Measurements from ENCODE around the gene CARD14.

The CARD14 gene

DNA sequence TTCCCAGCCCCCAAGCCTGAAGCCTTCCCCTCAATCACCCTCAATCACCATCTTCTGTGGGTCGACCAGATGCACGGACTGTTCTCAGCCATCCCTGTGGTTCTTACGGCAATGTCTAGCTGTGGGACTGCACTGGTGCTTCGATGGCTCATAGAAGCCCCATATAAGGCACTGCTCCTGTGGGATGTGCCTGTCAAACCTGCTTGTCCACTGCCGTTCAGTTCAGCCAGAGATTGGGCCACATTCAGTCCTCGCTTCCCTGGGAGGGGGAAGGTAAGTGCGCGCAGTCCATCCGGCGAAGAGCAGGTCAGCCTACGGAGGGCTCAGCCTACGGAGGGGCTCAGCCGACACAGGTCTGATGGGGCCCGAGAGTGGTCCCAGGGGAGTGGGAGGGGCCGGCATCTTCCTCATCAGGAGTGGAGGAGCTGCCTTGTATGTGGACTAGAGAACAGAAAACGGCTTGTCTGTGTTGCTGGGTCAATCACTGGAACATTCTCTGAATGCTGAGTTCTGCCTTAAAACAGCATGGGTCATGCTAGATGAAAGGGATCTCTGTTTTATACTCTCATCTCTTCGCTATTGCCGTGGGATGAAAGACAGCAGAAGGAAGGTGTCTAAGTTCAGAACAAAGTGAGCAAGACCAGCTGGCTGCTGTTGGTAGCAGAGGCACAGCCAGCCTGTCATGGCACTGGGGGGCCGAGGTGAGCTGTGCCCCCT is at the start of gene CARD14:
TSS of gene CARD14 (plus strand) at position 247 of the 717 bp plus-strand sequence. CDS start 11,409 bp downstream, outside the sequence.
- no peak for DNase-seq

DNA sequence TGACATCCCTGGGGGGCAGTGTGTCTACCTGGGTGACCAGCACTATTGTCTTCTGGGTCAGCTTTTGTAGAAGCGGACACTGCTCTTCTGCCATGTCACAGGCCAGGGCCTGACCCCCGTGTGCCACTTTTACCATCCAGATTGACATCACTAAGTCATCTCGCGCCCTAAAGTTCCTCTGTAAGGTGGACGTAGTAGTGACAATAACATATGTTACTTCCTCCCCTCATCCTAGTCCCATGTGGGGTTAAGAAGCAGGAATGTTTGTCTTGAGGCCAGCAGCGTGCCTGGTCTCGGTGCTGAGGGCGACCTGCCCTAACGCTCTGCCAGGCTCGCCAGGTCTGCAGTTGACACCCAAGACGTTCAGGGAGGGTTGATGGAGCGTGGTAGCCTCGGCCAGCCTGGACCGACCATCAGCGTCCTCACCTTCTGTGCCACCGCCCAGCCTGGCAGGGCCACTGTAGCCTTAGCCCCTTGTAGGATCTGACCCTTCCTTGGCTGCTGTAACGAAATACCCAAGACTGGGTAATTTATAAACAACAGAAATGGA is 47.7 kb upstream of the CARD14 start:
- no peak for DNase-seq

DNA sequence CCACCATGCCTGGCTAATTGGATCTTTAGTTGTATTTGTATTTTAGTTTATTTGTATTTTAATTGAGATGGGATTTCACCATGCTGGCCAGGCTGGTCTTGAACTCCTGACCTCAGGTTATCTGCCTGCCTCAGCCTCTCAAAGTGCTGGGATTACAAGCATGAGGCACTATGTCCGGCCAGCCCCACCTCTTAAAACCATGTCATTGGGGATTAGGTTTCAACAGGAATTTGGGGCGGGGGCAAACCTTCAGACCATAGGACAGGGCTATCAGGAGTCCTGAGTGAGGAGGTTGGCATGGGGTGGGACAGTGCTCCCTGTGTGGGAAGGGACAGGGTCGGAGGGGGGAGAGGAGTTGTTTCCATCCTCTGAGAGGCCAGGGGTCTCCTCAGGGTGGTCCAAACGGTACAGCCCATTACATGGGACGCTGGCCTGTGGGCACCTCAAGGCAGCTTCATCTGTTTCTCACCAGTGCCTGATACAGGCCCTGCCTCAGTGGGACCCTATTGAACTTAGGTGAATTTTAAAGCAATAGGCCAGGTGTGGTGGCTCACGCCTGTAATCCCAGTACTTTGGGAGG is 46.8 kb upstream of the CARD14 start:
- no peak for DNase-seq

- DNase-seq, result no peak
These were observed 46.0 kb upstream of the CARD14 start for GRCh38 chr17:80123791-80124190.

GRCh38 chr17:80124351-80124981 is 45.4 kb upstream of the CARD14 start:
- DNase-seq, result no peak

DNA sequence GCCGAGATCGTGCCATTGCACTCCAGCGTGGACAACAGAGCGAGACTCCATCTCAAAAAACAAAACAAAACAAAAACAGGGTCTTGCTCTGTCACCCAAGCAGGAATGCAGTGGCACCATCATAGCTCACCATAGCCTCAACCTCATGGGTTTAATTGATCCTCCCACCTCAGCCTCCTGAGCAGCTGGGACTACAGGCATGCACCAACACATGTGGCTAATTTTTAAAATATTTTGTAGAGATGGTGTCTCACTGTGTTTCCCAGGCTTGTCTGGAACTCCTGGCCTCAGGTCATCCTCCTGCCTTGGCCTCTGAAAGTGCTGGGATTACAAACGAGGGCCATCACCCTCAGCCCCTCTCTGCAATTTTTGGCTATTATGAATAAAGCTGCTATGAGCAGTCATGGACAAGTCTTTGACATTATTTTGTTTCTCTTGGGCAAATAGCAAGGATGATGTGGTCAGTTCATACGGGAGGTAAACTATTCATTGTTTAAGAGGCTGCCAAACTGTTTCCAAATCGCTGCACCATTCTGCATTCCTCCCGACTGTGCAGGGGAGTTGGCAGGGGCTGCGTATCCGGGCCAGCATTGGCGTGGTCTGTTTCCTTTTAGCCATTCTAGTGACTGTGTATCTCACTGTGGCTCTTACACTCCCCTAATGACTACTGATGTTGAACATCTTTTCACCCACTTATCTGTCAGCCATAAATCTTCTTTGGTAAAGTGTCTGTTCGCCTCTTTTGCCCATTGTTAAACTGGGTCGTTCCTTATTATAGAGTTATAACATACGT is 44.0 kb upstream of the CARD14 start:
- no peak for DNase-seq

GRCh38 chr17:80126449-80126715 is 43.4 kb upstream of the CARD14 start:
- no peak for DNase-seq

DNA sequence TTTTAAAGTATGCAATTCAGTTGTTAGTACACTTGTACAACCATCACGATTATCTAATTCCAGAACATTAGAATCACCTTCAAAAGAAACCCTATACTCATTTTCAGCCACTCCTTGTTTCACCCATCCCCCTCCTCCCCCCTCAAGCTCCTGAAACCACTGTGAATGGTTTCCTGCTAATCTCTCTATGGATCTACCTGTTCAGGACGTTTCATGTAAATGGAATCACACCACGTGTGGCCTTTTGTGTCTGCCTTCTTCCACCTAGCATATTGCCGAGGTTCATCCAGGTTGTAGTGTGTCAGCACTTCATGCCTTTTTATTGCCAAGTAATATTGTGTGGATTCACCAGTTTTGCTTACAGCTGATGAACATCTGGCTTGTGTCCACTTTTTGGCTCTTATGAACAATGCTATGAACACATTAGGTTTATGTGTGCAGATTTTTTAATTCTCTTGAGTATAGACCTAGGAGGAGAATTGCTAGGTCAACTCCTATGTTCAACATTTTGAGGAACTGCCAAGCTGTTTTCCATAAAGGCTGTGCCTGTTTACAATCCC is 40.7 kb upstream of the CARD14 start:
- DNase-seq, result no peak

DNA sequence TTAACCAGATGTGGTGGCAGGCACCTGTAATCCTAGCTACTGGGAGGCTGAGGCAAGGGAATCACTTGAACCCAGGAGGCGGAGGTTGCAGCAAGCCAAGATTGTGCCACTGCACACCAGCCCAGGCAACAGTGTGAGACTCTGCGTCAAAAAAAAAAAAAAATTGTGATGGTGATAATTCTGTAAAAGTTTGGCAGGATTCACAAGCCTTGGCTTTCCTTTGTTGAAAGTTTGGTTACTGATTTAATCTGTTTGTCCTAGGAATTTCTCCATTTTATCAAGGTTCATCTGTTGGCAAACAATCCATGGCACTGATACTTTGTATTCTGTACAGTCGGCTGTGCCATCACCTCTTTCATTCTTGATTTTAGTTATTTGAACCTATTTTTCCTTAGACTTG is 38.8 kb upstream of the CARD14 start:
- no peak for DNase-seq

DNA sequence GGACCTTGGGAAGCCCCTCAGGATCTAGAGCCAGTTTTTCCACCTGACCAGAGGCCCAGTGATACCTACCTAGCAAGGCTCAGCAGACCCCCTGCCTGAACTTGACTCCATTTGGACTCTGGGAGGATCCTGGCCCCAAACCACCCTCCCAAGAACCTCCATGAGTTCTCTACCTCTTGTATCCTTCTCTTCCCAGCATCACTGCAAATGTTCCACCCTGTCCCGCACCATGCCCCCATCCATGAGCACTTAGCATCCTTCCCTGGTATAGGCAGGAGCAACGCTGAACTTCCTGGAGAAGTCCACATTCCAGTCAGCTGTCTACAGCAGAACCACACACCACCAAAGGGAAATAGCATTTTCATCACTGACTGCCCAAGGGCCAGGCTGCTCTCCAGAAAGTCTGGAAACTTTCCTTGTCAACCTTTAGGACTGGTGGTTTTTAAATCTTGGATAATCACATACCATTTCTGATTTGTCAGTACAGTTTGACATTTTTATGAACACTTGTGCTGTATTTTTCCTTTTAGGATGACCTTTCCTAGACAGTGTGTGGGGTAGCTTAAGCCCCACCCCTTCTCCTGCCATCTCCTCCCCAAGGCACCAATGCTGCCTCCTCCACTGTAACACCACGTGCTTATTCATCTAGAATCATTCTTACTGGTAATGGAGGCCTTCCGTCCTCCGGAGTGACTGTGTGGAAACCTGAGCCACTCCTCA is 36.8 kb upstream of the CARD14 start:
- no peak for DNase-seq

DNA sequence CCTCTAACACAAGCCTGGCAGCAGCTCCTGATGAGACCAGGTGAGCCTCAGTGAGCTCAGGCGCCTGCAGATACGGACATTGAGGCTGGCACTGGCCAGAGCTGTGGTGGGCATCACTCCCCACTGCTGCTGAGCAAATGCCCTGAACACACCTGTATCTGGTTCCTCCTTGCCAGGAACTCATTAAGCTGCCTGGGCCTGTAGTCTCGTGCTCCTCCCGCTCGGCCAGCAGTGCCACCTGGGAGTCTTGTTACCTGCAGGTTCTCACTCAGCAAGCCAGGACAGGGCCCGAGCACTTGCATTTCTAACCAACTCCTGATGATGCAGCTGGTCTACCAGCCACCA is 36.2 kb upstream of the CARD14 start:
- no peak for DNase-seq

DNA sequence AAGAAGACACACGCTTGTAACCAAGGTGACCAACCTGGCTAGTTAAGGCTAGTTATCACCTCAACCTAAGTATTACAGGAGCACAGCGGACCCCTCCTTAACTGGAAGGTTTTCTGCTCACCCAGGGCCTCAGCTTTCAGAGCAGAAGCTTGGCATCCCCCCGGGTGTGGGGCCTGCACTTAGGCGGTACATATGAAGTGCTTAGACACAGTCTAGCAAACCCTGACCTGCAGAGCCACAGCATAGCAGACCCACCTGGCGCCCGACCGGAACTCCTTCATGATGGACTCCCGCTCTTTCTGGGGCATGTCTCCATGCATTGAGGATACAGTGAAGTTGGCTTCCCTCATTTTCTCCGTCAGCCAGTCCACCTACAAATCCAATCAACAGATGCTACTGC is 32.7 kb upstream of the CARD14 start:
- DNase-seq, result no peak

DNA sequence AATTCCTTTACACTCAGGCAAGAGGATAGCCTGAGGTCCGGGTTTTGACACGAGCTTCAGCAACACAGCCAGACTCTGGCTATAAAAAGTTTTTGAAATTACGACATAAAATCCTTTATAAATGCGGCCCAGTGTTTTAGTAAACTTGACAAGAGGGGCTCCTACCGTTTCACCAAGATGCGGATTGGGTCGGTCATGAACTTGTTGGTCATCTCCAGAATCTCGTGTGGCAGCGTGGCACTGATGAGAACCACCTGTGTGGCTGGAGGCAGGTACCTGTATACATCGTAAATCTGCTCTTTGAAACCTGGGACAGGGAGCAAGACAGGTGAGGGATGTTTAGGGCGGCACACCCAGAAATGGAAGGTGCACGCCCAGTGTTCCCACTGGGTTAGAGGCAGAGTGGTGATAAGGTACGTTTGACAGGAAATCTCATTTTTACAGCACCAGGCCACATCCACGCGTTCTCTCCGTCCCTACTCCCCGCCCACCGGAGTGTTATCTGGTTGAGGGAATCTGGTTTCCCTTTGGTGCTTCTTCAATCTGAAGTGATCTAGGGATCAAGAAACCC is 30.9 kb upstream of the CARD14 start:
- no peak for DNase-seq

GRCh38 chr17:80141463-80142165 is 28.2 kb upstream of the CARD14 start:
- DNase-seq, result no peak

GRCh38 chr17:80142929-80143328 is 26.9 kb upstream of the CARD14 start:
- DNase-seq, result no peak

- DNase-seq, result no peak
These were observed 24.5 kb upstream of the CARD14 start for GRCh38 chr17:80145076-80146075.

- no peak for DNase-seq
These were observed 23.5 kb upstream of the CARD14 start for GRCh38 chr17:80146121-80147034.

DNA sequence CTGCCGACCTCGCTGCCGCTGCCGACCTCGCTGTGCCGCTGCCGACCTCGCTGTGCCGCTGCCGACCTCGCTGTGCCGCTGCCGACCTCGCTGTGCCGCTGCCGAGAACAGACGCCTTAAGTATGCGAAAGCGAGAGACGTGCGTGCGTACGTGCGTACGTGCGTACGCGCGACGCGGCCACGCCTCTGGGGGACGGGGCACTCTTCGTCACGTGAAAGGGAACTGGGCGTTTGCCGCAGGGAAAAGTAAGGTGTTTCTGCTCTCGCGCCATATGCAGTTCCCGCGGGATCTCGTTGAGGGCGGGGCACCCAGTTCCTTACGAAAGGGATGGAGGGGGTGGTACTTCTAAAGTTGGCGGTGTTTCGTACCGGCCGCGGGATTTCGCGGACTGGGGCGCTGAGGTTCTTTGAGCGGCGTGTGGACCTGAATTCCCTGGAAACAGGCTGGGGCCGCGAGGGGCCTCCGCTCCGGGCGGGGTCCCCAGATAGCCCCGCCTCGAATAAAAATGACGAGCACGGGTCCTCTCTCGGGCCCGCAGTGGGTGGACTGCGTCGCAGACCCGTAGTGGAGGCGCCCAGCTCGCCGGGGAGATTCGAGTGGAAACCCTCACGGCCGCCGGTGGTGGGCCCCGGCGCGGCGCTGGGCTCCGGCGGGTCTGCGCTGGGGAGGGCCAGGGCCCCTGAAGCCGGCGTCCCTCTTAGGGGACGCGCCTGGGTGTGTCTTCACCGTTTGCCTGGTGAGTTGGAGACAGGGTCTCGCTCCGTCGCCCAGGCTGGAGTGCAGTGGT is 22.6 kb upstream of the CARD14 start, which contains the start of gene EIF4A3:
TSS of gene EIF4A3 (minus strand) at position 94 of the 788 bp plus-strand sequence. CDS start 167 bp downstream, outside the sequence.
- DNase-seq, result peak; percentile 97
